ENCODE data around the gene PDE4B.
"Not testable (repeated sequence)": the region's sequence is repeated elsewhere in the genome, so short reads cannot be mapped to it uniquely, and the experiment has no call there.

The PDE4B gene

DNA sequence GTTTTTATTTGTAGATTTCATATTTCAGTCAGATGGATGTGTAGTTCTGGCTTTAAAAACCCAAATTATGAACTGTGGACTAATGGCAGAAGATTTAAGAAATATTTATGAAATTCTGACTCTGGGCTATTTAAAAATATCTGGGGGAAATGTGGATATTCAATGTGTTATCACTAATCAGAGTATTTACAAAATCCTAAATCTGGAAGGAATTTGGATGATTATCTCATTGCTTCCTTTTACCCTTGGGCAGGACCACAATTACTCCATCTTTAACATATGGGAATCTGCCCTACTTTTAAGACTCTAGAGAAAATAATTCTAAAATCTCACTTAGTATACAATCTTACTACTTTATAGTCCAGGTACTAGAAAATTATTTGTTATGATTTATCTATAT is 203.2 kb downstream of the PDE4B start:
- Histone ChIP-seq H3K4me3 (ENCODE audit: low read depth in 1 of 5, low read length in 5 of 5) (no peak overlapping the region), H3K36me3 (ENCODE audit: control insufficient read depth in 5 of 5, insufficient read depth in 5 of 5, low read length in 5 of 5) (no peaks in the 10 kb centered on the region), H3K4me1 (ENCODE audit: control insufficient read depth in 5 of 5, insufficient read depth in 5 of 5, low read length in 5 of 5) (no peaks in the 10 kb centered on the region), H3K9me3 (ENCODE audit: control insufficient read depth in 5 of 5, low read length in 5 of 5) (no peaks in the 10 kb centered on the region), H3K27ac (ENCODE audit: low read depth, low read length) (no peak overlapping the region), H3K9ac (ENCODE audit: low read length in 5 of 5) (no peak overlapping the region), H3K27me3 (ENCODE audit: control insufficient read depth in 5 of 5, insufficient read depth in 4 of 5, low read length in 5 of 5) (no peaks in the 10 kb centered on the region)

DNA sequence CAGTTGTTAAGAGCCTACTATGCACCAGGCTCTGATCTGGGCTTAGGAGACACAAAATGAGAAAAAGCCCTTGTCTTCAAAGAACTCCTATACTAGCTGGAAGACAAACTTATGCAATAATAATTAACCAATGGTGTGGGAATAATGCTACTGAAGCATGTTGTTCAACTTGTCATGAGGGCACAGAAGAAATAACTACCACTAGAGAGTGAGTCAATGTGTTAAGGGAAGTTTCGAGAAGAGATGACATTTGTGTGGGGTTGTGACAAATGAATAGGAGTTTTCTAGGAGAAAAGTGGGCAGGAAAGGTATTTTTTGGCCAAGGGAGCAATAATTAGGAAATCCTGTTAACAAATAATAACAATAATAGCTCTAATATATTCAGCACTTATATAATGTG is 205.0 kb downstream of the PDE4B start:
- no peak overlapping the region for H3K27ac ChIP-seq (ENCODE audit: low read depth, low read length)
- no peaks in the 10 kb centered on the region for H3K36me3 ChIP-seq (ENCODE audit: control insufficient read depth in 5 of 5, insufficient read depth in 5 of 5, low read length in 5 of 5)
- no peaks in the 10 kb centered on the region for H3K4me1 ChIP-seq (ENCODE audit: control insufficient read depth in 5 of 5, insufficient read depth in 5 of 5, low read length in 5 of 5)
- no peaks in the 10 kb centered on the region for H3K27me3 ChIP-seq (ENCODE audit: control insufficient read depth in 5 of 5, insufficient read depth in 4 of 5, low read length in 5 of 5)
- no peaks in the 10 kb centered on the region for H3K9me3 ChIP-seq (ENCODE audit: control insufficient read depth in 5 of 5, low read length in 5 of 5)
- no peak overlapping the region for H3K9ac ChIP-seq (ENCODE audit: low read length in 5 of 5)
- H3K4me3 ChIP-seq (ENCODE audit: low read depth in 1 of 5, low read length in 5 of 5): no peak overlapping the region

DNA sequence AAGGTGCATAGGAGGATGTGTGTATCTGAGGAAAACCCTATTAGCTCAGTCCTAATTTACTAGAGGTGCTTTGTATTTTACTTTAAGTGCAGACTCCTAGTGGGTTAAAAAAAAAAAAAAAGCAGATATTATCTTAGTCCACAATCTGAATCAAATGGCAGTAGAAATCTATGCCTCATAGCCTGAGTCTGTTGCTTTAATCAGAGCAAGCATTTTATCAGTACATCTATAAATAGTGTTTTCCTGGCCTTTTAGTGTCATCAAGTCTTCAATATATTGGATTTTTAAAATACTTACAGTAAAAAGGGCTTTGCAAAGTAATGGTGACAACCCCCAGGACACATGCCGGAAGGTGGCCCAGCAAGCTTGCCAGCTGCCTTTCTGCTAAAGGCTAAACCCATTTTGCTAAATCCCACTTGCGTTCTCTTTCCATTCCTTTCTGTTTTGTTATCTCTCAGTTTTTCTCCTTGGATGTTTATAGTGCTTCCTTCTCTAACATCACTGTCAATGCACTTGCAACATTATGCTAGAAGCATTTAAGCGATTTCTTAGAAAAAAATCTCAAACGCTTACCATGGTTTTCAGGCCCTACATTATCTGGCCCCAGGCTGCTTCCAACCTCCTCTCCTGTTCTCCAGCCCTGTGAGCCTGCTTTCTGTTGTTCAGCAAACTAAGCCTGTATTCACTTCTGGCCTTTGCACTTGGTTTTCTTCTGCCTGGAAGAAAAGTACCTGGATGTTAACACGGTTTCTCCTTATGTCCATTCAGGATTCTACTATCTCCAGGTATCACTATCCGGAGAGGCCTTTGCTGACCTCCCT is 206.3 kb downstream of the PDE4B start:
- Histone ChIP-seq H3K4me1 (ENCODE audit: control insufficient read depth in 5 of 5, insufficient read depth in 5 of 5, low read length in 5 of 5) (no peaks in the 10 kb centered on the region), H3K27me3 (ENCODE audit: control insufficient read depth in 5 of 5, insufficient read depth in 4 of 5, low read length in 5 of 5) (no peaks in the 10 kb centered on the region), H3K4me3 (ENCODE audit: low read depth in 1 of 5, low read length in 5 of 5) (no peak overlapping the region), H3K36me3 (ENCODE audit: control insufficient read depth in 5 of 5, insufficient read depth in 5 of 5, low read length in 5 of 5) (no peaks in the 10 kb centered on the region), H3K9ac (ENCODE audit: low read length in 5 of 5) (no peak overlapping the region), H3K27ac (ENCODE audit: low read depth, low read length) (no peak overlapping the region), H3K9me3 (ENCODE audit: control insufficient read depth in 5 of 5, low read length in 5 of 5) (no peaks in the 10 kb centered on the region)

DNA sequence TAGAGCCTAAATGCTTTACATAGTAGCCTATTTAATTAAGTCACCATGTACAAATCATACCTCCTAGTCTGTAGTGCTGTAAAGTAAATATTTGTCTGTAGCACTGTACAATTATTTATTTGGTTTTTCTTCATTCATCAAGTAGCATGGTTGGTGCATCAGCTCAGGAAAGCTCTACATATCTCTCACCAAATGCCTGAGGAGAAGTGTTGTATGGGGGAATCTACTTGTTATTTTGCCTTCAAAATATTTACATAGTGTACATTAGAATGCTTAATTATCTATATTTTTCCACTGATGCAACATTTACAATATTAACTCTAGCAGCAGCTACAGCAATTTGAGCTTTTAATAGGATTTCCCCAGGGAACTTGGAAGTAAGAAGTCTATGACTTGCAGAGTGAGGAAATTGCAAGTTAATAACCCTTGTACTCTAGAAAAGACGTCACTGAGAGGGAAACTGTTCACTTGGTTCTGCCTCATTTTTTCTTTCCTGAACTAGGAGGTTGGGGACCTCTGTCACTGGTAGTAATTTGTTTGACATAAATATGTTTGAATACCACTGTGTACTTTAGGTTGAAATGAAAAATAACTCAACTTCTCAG is 207.4 kb downstream of the PDE4B start:
- H3K4me1 ChIP-seq (ENCODE audit: control insufficient read depth in 5 of 5, insufficient read depth in 5 of 5, low read length in 5 of 5): no peaks in the 10 kb centered on the region
- no peak overlapping the region for H3K4me3 ChIP-seq (ENCODE audit: low read depth in 1 of 5, low read length in 5 of 5)
- H3K9ac ChIP-seq (ENCODE audit: low read length in 5 of 5): no peak overlapping the region
- H3K9me3 ChIP-seq (ENCODE audit: control insufficient read depth in 5 of 5, low read length in 5 of 5): no peaks in the 10 kb centered on the region
- H3K27ac ChIP-seq (ENCODE audit: low read depth, low read length): no peak overlapping the region
- H3K36me3 ChIP-seq (ENCODE audit: control insufficient read depth in 5 of 5, insufficient read depth in 5 of 5, low read length in 5 of 5): no peaks in the 10 kb centered on the region
- no peaks in the 10 kb centered on the region for H3K27me3 ChIP-seq (ENCODE audit: control insufficient read depth in 5 of 5, insufficient read depth in 4 of 5, low read length in 5 of 5)

DNA sequence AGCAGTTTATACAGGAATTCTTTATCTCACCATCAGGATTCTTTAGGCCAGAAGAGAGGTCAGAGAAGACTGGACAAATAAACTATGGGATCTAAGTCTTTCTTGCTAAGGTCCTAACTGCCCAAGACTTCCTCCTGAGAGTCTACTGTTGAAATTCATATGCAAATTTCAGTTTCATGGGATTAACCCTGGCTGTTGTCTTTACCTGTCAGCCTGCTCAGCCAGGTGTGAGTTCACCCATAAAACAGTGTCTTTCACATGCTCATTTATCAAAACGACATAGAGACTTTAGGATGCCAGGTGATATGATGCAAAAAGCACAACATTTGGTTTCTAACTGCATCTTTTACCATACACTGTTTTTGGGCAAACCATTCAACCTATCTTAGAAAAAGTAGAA is 211.0 kb downstream of the PDE4B start:
- Histone ChIP-seq H3K27ac (ENCODE audit: low read depth, low read length) (no peak overlapping the region), H3K9me3 (ENCODE audit: control insufficient read depth in 5 of 5, low read length in 5 of 5) (no peaks in the 10 kb centered on the region), H3K27me3 (ENCODE audit: control insufficient read depth in 5 of 5, insufficient read depth in 4 of 5, low read length in 5 of 5) (no peaks in the 10 kb centered on the region), H3K4me1 (ENCODE audit: control insufficient read depth in 5 of 5, insufficient read depth in 5 of 5, low read length in 5 of 5) (no peaks in the 10 kb centered on the region), H3K4me3 (ENCODE audit: low read depth in 1 of 5, low read length in 5 of 5) (no peak overlapping the region), H3K36me3 (ENCODE audit: control insufficient read depth in 5 of 5, insufficient read depth in 5 of 5, low read length in 5 of 5) (no peaks in the 10 kb centered on the region), H3K9ac (ENCODE audit: low read length in 5 of 5) (no peak overlapping the region)

DNA sequence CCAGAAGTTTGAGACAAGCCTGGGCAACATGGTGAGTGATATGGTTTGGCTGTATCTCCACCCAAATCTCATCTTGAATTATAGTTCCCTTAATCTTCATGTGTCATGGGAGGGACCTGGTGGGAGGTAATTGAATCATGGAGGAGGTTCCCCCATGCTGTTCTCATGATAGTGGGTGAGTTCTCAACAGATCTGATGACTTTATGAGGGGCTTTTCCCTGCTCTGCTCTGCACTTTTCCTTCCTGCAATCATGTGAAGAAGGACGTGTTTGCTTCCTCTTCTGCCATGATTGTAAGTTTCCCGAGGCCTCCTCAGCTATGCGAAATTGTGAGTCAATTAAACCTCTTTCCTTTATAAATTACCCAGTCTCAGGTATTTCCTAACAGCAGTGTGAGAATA is 213.8 kb downstream of the PDE4B start:
- not testable (repeated sequence) for H3K9ac ChIP-seq (ENCODE audit: low read length in 5 of 5); H3K4me1 ChIP-seq (ENCODE audit: control insufficient read depth in 5 of 5, insufficient read depth in 5 of 5, low read length in 5 of 5); H3K27ac ChIP-seq (ENCODE audit: low read depth, low read length); H3K27me3 ChIP-seq (ENCODE audit: control insufficient read depth in 5 of 5, insufficient read depth in 4 of 5, low read length in 5 of 5); H3K9me3 ChIP-seq (ENCODE audit: control insufficient read depth in 5 of 5, low read length in 5 of 5); H3K4me3 ChIP-seq (ENCODE audit: low read depth in 1 of 5, low read length in 5 of 5); H3K36me3 ChIP-seq (ENCODE audit: control insufficient read depth in 5 of 5, insufficient read depth in 5 of 5, low read length in 5 of 5)

DNA sequence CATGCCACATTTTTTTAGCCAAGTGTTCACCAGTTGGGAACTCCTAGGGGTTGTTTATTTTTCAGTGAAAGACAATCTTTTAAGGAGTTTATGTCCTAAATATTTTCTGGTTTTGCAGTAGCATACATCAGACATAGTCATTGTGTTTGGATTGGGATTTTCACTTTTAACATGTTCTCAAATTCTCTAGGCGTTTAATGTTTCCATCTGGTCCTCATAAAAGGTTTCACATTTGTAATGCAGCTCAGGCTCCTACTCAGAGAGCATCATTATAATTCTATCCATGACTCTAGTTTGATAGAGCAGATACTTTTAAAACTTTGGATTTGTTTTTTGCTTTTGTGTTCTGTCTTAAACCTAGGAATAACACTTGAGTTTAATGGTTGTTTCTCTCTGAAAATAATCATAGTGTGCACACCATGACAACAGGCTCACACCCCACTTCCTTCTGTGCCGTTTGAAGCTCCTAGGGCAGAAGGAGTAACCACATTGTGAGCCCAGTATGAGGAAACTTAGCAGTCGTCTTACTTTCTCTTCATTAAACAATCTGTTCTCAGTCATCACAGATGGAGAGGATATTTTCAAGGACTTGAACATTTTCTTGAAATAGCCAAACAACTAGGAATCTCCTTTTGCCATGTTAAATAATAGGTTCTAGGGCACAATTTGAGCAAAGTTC is 219.6 kb downstream of the PDE4B start:
- no peak overlapping the region for H3K4me3 ChIP-seq (ENCODE audit: low read depth in 1 of 5, low read length in 5 of 5)
- H3K36me3 ChIP-seq (ENCODE audit: control insufficient read depth in 5 of 5, insufficient read depth in 5 of 5, low read length in 5 of 5): no peaks in the 10 kb centered on the region
- no peaks in the 10 kb centered on the region for H3K4me1 ChIP-seq (ENCODE audit: control insufficient read depth in 5 of 5, insufficient read depth in 5 of 5, low read length in 5 of 5)
- H3K27me3 ChIP-seq (ENCODE audit: control insufficient read depth in 5 of 5, insufficient read depth in 4 of 5, low read length in 5 of 5): no peaks in the 10 kb centered on the region
- no peaks in the 10 kb centered on the region for H3K9me3 ChIP-seq (ENCODE audit: control insufficient read depth in 5 of 5, low read length in 5 of 5)
- H3K27ac ChIP-seq (ENCODE audit: low read depth, low read length): no peak overlapping the region
- no peak overlapping the region for H3K9ac ChIP-seq (ENCODE audit: low read length in 5 of 5)

DNA sequence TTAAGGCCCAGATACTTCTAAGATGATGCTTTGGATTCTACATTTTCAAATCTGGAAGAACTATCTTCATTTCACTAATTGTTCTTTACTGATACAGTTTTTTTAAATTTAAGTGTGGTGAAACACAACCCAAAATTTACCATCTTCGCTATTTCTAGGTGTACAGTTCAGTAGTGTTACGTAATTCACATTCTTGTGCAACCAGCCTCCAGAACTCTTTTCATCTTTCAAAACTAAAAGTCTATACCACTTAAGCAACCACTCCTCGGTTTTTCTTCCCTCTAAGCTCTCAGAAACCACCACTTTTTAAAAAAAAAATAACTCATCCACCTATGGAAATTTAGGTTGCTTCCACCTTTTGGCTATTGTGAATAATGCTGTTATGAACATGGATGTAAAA is 220.7 kb downstream of the PDE4B start:
- no peak overlapping the region for H3K4me3 ChIP-seq (ENCODE audit: low read depth in 1 of 5, low read length in 5 of 5)
- no peaks in the 10 kb centered on the region for H3K27me3 ChIP-seq (ENCODE audit: control insufficient read depth in 5 of 5, insufficient read depth in 4 of 5, low read length in 5 of 5)
- H3K27ac ChIP-seq (ENCODE audit: low read depth, low read length): no peak overlapping the region
- no peaks in the 10 kb centered on the region for H3K4me1 ChIP-seq (ENCODE audit: control insufficient read depth in 5 of 5, insufficient read depth in 5 of 5, low read length in 5 of 5)
- no peak overlapping the region for H3K9ac ChIP-seq (ENCODE audit: low read length in 5 of 5)
- no peaks in the 10 kb centered on the region for H3K36me3 ChIP-seq (ENCODE audit: control insufficient read depth in 5 of 5, insufficient read depth in 5 of 5, low read length in 5 of 5)
- H3K9me3 ChIP-seq (ENCODE audit: control insufficient read depth in 5 of 5, low read length in 5 of 5): no peaks in the 10 kb centered on the region

DNA sequence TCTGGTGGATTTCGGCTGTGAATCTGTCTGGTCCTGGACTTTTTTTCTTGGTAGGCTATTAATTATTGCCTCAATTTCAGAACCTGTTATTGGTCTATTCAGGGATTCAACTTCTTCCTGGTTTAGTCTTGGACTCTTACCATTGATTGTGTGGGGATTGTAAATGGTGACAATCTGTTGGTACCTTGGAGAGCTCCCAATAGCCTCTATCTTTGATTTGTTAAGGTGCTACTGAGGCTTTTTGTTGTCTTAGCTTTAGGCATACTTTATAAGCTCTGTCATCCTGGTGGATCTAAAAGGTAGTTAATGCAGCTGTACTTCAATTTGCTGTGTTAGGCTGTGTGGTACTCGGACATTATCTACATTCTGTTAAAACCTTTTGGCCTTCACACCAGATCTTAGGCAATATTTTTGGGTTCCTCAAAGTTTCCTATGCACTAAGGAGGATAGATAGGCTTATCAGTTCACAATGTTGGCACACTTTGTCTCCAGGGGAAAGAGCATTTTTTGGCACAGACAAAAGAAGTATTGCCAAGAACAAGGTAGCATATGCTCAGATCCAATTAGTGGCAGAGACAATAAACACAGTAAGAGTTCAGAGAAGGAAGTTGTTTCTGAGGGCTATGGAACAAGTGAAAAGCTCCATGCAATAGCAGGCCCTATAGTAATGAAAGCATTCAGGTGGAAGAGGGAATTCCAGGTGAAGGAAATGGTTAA is 230.4 kb downstream of the PDE4B start:
- H3K4me1 ChIP-seq (ENCODE audit: control insufficient read depth in 5 of 5, insufficient read depth in 5 of 5, low read length in 5 of 5): no peaks in the 10 kb centered on the region
- no peaks in the 10 kb centered on the region for H3K9me3 ChIP-seq (ENCODE audit: control insufficient read depth in 5 of 5, low read length in 5 of 5)
- no peak overlapping the region for H3K27ac ChIP-seq (ENCODE audit: low read depth, low read length)
- H3K27me3 ChIP-seq (ENCODE audit: control insufficient read depth in 5 of 5, insufficient read depth in 4 of 5, low read length in 5 of 5): no peaks in the 10 kb centered on the region
- no peak overlapping the region for H3K4me3 ChIP-seq (ENCODE audit: low read depth in 1 of 5, low read length in 5 of 5)
- H3K36me3 ChIP-seq (ENCODE audit: control insufficient read depth in 5 of 5, insufficient read depth in 5 of 5, low read length in 5 of 5): no peaks in the 10 kb centered on the region
- H3K9ac ChIP-seq (ENCODE audit: low read length in 5 of 5): no peak overlapping the region

DNA sequence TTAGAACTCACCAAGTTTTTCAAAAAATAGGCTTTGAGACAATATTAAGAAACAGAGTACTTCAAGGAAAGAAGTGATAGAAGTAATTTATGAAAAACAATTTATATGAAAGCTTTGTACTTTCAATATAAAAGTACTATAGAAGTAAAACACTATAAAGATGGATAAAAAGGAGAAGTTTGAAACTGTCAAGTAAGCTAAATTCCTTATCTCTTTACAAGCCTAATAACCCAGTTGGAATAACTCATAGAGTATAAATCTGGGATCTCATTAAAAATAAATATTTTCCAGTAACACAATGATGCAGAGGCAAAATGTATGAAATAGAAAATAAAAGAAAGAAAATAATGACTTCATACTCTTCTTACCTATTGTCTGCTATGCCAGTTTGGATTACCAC is 232.5 kb downstream of the PDE4B start:
- H3K9ac ChIP-seq (ENCODE audit: low read length in 5 of 5): no peak overlapping the region
- peaks cover 0 to 6% (median under 1%) of the 10 kb centered on the region in 5 donors for H3K9me3 ChIP-seq (ENCODE audit: control insufficient read depth in 5 of 5, low read length in 5 of 5)
- H3K4me1 ChIP-seq (ENCODE audit: control insufficient read depth in 5 of 5, insufficient read depth in 5 of 5, low read length in 5 of 5): no peaks in the 10 kb centered on the region

More for the DNA sequence above, 232.5 kb downstream of the PDE4B start:
- Histone ChIP-seq H3K4me3 (ENCODE audit: low read depth in 1 of 5, low read length in 5 of 5) (no peak overlapping the region), H3K36me3 (ENCODE audit: control insufficient read depth in 5 of 5, insufficient read depth in 5 of 5, low read length in 5 of 5) (no peaks in the 10 kb centered on the region), H3K27me3 (ENCODE audit: control insufficient read depth in 5 of 5, insufficient read depth in 4 of 5, low read length in 5 of 5) (no peaks in the 10 kb centered on the region), H3K27ac (ENCODE audit: low read depth, low read length) (no peak overlapping the region)
